ENCODE measurements around the gene ZC3HAV1L. TPM values are rescaled to one million over a fixed set of nuclear protein-coding genes. Genes with fewer than 3 reads are reported as not detected.

ZC3HAV1L gene
- 4.0 to 8.5 TPM (median 6.5 TPM) in 5 replicates for total RNA-seq (2022; extraction: Qiagen RNA extraction)

DNA sequence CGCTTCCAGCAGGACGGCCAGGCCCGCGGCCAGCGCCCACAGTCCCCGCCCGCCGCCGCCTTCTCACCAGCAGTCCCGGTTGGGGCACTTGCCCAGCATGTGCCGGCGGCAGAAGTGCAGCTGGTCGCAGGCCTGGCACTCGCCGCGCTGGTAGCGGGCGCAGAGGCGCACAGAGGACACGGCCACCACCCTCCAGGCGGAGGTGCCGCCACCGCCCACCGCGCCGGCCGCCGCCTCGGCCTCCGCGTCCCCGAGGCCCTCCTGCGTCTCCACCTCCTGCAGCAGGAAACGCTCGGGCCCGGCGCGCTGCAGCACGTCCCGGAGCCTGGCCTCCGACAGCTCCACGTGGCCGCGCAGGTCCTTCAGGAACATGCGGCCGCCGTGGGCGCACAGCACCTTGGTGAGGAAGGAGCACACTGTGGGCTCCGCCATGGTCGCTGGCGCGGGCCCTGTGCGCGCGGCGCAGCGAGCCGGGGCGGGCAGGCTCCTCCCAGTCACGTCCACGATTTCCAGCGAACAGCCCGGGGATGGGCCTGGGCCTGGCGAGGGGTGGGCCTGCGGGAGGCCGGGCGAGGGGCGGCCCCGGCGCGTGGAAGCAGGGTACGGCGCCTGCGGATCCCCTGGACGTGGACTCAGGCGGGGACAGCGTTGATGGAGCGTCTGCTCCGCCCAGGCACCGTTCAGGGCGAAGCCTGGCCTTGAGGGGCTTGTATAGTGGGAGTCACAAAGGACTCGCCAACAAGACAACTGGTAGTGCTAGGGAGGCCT is at the start of gene ZC3HAV1L:
Gene ZC3HAV1L (minus strand): TSS at position 457 of the 768 bp plus-strand sequence. CDS start 25 bp downstream, at position 432.

GRCh38 chr7:138981332-138982203 is 54.3 kb downstream of the ZC3HAV1L start, which contains the start of gene KIAA1549:
KIAA1549 (minus strand) TSS chr7:138981389; CDS start chr7:138981269, 120 bp downstream.

Other genes starting within 250 kb of the ZC3HAV1L start
- gene TMEM213, start 238.0 kb downstream of the ZC3HAV1L start, total RNA-seq (2022; extraction: Qiagen RNA extraction) = not detected in 5 replicates
- gene ATP6V0A4, start 237.8 kb downstream of the ZC3HAV1L start, total RNA-seq (2022; extraction: Qiagen RNA extraction) = 0.13 to 0.29 TPM (median 0.21 TPM) in 5 replicates
- gene KIAA1549, start 54.7 kb downstream of the ZC3HAV1L start, total RNA-seq (2022; extraction: Qiagen RNA extraction) = 5.1 to 6.0 TPM (median 5.3 TPM) in 5 replicates
- 28.8 to 34.9 TPM (median 29.0 TPM) in 5 replicates for gene ZC3HAV1, start 73.7 kb upstream of the ZC3HAV1L start, total RNA-seq (2022; extraction: Qiagen RNA extraction)
- 2.4 to 3.1 TPM (median 2.6 TPM) in 5 replicates for gene UBN2, start 195.2 kb upstream of the ZC3HAV1L start, total RNA-seq (2022; extraction: Qiagen RNA extraction)